K562 (cell line): Measurements from ENCODE around the gene NTF4. TPM values are rescaled to one million over a fixed set of nuclear protein-coding genes. Genes with fewer than 3 reads are reported as not detected.

Source experiments
- ATF6 ChIP-seq: sonication (generic); formaldehyde crosslinking; IDR thresholded peaks from 2 replicates; pipeline ENCODE4 v1.4.0; 2020; ENCODE audit warnings: mild to moderate bottlenecking, missing genetic modification reagents
- CCNT2 ChIP-seq: IDR thresholded peaks from 2 replicates; pipeline ENCODE4 v1.6.1; 2011; ENCODE audit warnings: borderline replicate concordance, low read depth, mild to moderate bottlenecking, moderate library complexity, mixed read lengths, low read length; ENCODE audit not compliant: insufficient read length; ENCODE audit errors: extremely low read depth
- ELF2 ChIP-seq: fragments of 250-450 bp; sonication (Bioruptor Pico); IDR thresholded peaks from 2 replicates; pipeline ENCODE4 v1.5.0; 2021; ENCODE audit warnings: mild to moderate bottlenecking
- NR2C2 ChIP-seq, 2 experiments: fragments of 200-800 bp in 1 of 2; sonication (Bioruptor generic) in 1 of 2; sonication (generic) in 1 of 2; formaldehyde crosslinking in 1 of 2; IDR thresholded peaks; 2 replicates each; pipeline versions ENCODE4 v1.6.1 to v1.8.0; 2016 to 2022; ENCODE audit warnings: mild to moderate bottlenecking in 1 of 2, missing compliant biosample characterization in 1 of 2, missing genetic modification characterization in 1 of 2, missing genetic modification reagents in 1 of 2
- SNIP1 ChIP-seq: fragments of 450-650 bp; IDR thresholded peaks from 2 replicates; pipeline ENCODE4 v1.7.1; 2017; ENCODE audit warnings: low read depth, mild to moderate bottlenecking
- SP1 ChIP-seq: sonication (generic); formaldehyde crosslinking; IDR thresholded peaks from 2 replicates; pipeline ENCODE4 v1.8.1; 2022; ENCODE audit warnings: mild to moderate bottlenecking, missing genetic modification reagents
- SRSF3 ChIP-seq: fragments of 200-400 bp; formaldehyde crosslinking; IDR thresholded peaks from 2 replicates; pipeline ENCODE4 v1.6.1; 2016; ENCODE audit warnings: mild to moderate bottlenecking, low read length, moderate library complexity; ENCODE audit not compliant: insufficient read depth
- UBTF ChIP-seq, 2 experiments: IDR thresholded peaks; 2 replicates each; pipeline ENCODE4 v1.6.1; 2012; ENCODE audit warnings: improper control_type of control experiment in 2 of 2, low read depth in 2 of 2, low read length in 2 of 2, borderline replicate concordance in 1 of 2
- ZBTB40 ChIP-seq, 2 experiments: fragments of 450-650 bp in 1 of 2; sonication (generic) in 1 of 2; formaldehyde crosslinking in 1 of 2; IDR thresholded peaks; 2 replicates each; pipeline versions ENCODE4 v1.7.1 to v1.9.0; 2016 to 2022; ENCODE audit warnings: inconsistent platforms in 1 of 2, mild to moderate bottlenecking in 1 of 2, missing genetic modification reagents in 1 of 2
- ZNF124 ChIP-seq: sonication (generic); formaldehyde crosslinking; IDR thresholded peaks from 2 replicates; pipeline ENCODE4 v1.8.1; 2022; ENCODE audit warnings: missing genetic modification reagents
- ZNF175 ChIP-seq: fragments of 200-800 bp; sonication (Bioruptor generic); IDR thresholded peaks from 2 replicates; pipeline ENCODE4 v1.6.1; 2016; ENCODE audit warnings: low read depth, mild to moderate bottlenecking, missing genetic modification characterization, missing compliant biosample characterization
- ZNF717 ChIP-seq: fragments of 250-450 bp; sonication (Bioruptor Pico); IDR thresholded peaks from 2 replicates; pipeline ENCODE4 v1.5.0; 2021
- polyA plus RNA-seq, 8 experiments: library from polyadenylated mRNA; depleted of rRNA in 4 of 8; stranded (reverse) in 5 of 8; unstranded in 3 of 8; fragments of >200 nt; fragmentation: Nextera tagmentation in 2 of 8; fragmentation: Illumina TruSeq in 1 of 8; extraction: Ambion mirVana in 2 of 8; extraction: Trizol in 1 of 8; gene quantifications; 2 replicates each; pipeline versions ENCODE4 v1.2.1 to v1.2.3, GENCODE V29; 2011 to 2014; ENCODE audit warnings: inconsistent platforms in 1 of 8, missing spikeins in 1 of 8
- total RNA-seq, 7 experiments: library from RNA; depleted of rRNA in 6 of 7; stranded (reverse); fragments of >200 nt in 6 of 7; fragmentation: Illumina TruSeq in 2 of 7; extraction: Trizol in 2 of 7; gene quantifications; 2 replicates each; pipeline versions ENCODE4 v1.2.1 to v1.2.3, GENCODE V29; 2011 to 2021; ENCODE audit warnings: low replicate concordance in 1 of 7

Gene NTF4
- total and polyA plus RNA-seq, 9 of the 15 experiments (the other 6 are each of a cell fraction or from before 2014, with no cell fraction given), result not detected

- TF ChIP-seq UBTF (IDR thresholded peaks at IDR 0.05; ENCODE audit: borderline replicate concordance in 1 of 2, low read depth in 2 of 2, low read length in 2 of 2), result 0 out of 4 replicates have a peak, but pooled peaks of 1 of the 2 experiments have one; percentile 14
- TF ChIP-seq NR2C2 (CRISPR knock-in tag; IDR thresholded peaks at IDR 0.05), result no peak
- TF ChIP-seq NR2C2 (tag; IDR thresholded peaks at IDR 0.05), result no peak
- TF ChIP-seq ZNF175 (CRISPR knock-in tag), result no peak
- no peak for TF ChIP-seq CCNT2
- no peak for TF ChIP-seq ELF2
- TF ChIP-seq SRSF3, result no peak
- TF ChIP-seq SNIP1, result no peak
- 0 out of 2 replicates have a peak, but pooled peaks have one; percentile 51 for TF ChIP-seq ZBTB40 (IDR thresholded peaks at IDR 0.05)
- no peak for TF ChIP-seq ZBTB40 (CRISPR knock-in tag; IDR thresholded peaks at IDR 0.05)
- TF ChIP-seq ZNF717 (CRISPR knock-in tag), result no peak
- no peak for TF ChIP-seq SP1 (CRISPR knock-in tag)
- no peak for TF ChIP-seq ATF6
- no peak for TF ChIP-seq ZNF124 (CRISPR knock-in tag)
These were observed 9.1 kb upstream of the NTF4 start (continued) for GRCh38 chr19:49073514-49074378.
